Stimulated activated CD4-positive, alpha-beta T cell treated with anti-CD3 and anti-CD28 coated beads, TNF-alpha, amount 100 ng/mL, for 4 hours (primary cell): ENCODE results near the gene SYT15.
"Not testable (repeated sequence)": the region's sequence is repeated elsewhere in the genome, so short reads cannot be mapped to it uniquely, and the experiment has no call there.

Source experiments
- DNase-seq, 3 experiments: peaks; one replicate each; pipeline ENCODE4 v3.0.0-alpha.2; 2020; ENCODE audit warnings: low read depth in 3 of 3

SYT15 gene

GRCh38 chr10:46556515-46557318 lies 22.2 kb upstream of the SYT15 start, which contains the start of gene GPRIN2:
Gene GPRIN2 (minus strand): TSS chr10:46556658. CDS start chr10:46550736, 5,922 bp downstream.
- no peak for DNase-seq

DNA sequence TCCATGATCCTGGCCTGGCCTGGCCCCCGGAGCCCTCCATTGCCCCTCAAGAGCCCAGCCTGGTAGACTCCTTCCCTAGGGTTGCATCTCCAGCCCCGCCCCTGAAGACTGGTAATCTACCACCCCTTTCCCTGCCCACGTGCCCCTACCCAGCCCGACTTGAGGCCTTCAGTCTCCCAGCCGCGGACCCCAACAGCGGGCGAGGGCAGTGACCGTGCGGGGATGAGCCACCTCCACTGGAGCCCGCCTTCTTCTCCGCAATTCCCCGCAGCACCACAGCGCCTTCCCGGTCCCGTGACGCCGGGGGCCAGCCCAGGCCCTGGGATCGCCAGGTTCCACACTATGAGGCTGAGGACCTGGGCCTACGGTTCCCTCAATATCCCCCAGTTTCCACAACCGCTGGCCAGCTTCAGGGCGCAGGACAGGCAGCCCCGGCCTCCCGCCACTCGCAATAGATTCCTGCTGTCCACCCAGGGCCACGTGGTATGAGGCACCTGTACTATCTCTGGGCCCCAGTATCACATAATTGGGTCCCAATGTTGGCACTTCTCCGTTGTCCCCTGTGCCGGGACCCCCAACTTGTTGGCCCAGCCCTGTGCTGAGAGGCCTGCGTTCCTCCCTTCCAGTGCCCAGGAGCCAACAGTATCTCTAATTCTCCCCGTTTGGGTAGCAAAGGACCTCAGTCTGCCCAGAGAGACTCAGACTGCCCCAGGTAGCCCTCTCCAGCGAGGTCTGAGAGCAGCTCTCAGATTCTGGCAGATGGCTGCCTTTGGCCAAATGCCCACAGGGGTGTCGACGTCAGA lies 21.4 kb upstream of the SYT15 start:
- DNase-seq: no peak

- DNase-seq: no peak
Measured at GRCh38 chr10:46558122-46558391, 20.9 kb upstream of the SYT15 start.

DNA sequence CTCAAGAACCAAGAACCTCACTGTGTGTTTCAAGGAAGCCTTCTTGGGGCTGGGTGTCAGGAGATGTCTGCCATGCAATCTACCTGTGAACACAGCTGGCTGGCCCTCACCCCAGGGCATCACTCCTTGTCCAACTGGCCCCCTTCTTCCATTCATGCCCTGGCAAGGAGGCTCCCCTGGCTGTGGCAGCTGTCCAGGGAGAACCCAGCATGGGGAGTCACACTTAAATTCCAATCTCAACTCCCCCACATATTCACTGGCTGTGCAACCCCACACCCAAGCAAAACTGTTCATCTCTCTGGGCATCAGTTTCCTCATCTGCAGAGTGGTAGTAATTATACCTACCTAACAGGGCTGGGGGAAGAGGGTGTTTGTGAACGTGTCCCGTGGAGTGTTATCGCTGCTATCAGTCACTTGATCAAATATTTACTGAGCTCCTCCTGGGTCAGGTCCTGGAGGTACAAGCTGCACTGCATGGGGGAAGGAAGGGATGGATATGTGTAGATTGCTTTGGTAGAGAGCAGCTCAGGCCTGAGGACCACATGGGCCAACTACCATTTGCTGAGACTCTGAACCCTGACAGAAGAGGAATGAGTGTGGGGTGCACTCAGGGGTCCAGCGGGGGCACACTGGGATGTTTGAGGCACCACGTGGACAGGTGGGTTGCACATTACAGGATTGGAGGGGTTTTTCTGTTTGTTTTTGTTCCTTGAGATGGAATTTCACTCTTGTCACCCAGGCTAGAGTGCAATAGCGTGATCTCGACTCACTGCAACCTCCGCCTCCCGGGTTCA lies 20.3 kb upstream of the SYT15 start:
- no peak for DNase-seq

GRCh38 chr10:46559231-46559671 lies 19.7 kb upstream of the SYT15 start:
- no peak for DNase-seq

DNA sequence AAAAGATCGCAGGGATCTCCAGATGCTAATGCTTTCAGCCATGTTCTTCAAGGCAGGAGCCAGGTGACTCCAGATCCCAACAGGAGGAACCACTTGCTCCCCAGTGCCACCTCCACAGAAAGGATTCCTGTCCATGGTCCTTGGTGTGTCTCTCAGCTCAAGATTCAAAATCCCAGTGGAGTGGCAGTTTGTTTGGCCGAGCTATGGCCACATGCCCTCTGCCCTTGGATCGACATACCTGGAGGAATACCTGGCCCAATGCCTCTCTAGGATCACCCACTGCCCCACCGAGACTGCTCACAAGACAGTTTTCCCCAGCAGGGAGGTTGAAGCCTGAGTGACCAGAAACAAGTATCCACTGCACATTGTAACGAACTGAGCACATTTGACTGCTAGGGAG lies 18.5 kb upstream of the SYT15 start:
- no peak for DNase-seq

GRCh38 chr10:46560952-46561351 lies 18.0 kb upstream of the SYT15 start:
- DNase-seq: no peak

DNA sequence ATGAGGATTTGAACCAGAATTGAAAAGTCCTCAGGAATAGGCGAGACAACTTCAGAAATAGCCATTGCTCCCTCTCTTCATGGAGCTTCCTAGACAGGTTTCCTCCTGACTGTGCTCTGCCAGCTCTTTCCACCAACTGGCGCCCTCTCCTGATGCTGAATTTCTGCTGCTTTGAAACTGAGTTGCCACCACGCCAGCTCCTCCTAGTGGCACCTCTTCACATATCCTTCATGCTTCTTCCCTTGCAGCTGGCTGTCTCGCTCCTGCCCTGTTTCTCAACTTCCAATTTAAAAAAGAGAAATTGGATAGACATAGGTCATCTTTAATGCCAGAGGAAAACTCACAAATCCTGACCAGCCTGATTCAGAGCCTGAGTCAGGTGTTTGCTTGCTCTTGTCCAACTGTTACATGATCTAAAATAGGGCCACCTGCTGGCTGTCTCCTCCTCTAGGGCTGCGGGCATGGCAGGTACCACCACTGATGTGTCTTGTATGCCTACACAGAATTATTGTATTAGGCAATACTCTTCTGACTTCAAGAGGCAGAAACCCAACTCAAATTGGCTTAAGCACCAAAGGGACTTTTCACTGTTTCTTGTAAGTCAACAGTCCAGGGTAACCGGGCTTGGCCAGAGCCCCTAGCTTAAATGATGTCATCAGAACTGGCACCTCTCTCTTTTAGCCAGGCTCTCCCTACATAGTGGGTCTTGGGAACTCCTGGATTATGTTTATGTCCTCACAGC lies 13.2 kb upstream of the SYT15 start:
- not testable (repeated sequence) for DNase-seq

GRCh38 chr10:46567151-46567550 lies 11.8 kb upstream of the SYT15 start:
- DNase-seq: not testable (repeated sequence)

GRCh38 chr10:46570655-46571054 lies 8.3 kb upstream of the SYT15 start:
- DNase-seq: not testable (repeated sequence)

DNA sequence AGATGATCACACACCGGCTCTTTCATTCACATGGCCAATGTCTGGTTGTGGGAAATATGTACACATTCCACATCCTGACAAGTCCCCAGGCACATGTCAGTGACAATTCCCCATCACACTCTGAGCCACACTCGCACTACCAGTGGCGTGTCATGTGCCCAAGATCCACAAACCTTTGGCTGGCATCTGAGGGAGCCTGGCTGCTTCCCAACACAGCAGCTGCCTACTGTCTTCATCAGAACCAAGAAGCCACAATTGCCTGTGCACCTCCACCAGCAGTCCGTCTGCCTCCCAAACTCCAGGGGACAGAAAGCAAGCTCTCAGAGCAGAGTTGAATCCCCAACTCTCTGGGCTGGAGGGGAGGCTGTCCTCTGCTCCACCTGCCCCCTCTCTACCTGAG lies 6.2 kb upstream of the SYT15 start:
- not testable (repeated sequence) for DNase-seq

DNA sequence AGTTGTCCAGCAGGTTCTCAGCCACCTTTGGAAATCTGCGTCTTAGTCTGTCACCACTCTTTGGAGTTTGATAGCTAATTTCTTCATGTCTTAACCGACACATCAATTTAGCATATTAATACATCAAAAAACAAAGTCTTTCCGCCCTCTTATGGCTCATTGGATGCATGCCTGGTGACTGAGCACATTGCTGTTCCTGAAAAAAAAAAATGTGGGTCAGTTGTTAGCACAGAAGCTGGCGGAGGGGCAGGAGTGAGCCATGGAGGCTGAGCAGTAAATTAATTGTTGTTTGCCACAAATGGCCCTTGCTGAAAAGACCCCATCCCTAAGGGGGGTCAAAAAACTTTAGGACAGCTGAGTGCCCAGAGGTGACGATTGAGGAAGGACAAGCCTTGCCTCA lies 5.6 kb upstream of the SYT15 start:
- not testable (repeated sequence) for DNase-seq

- DNase-seq: not testable (repeated sequence)
Measured at GRCh38 chr10:46573884-46574283, 5.0 kb upstream of the SYT15 start.

DNA sequence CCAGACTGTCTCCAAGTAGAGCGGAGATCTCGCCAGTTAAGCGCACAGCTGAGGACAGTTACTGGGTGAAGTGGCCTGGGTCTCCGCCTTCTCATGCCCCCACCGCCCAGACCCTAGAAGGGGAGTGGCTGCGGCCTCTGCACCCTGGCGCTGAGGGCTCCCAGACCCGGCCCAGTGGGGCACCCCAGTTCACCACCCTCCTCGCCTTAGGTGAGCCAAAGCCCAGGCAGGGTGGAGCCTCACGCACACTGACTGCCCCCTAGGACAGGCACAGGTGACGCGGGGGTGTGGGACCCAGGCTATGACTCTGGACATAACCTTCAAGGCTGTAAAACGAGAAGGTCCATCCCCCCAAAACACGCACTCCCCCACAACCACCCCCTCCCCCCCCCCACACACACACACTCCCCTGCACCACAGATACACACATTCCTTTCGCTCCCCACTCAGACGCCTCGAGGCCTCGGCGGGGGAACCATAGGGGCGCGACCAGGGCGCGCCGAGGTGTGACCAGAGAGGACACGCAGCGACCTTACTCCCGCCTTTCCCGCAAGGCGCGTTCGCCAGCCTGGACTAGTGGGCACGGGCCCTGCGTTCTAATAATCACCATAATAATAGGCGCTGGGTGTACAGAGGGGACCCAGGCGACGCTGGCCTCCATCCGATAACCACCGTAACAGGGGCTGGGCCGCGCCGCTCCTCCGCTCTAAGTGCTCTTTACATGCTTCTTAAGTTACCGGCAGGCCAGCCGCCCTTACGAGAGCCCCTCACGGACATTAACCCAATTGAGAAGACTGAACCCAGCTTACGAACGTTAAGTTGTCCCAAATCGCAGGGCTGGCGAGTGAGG lies 1.1 kb upstream of the SYT15 start:
- not testable (repeated sequence) for DNase-seq

GRCh38 chr10:46579378-46579777 lies 450 bp downstream of the SYT15 start:
- DNase-seq: not testable (repeated sequence)

DNA sequence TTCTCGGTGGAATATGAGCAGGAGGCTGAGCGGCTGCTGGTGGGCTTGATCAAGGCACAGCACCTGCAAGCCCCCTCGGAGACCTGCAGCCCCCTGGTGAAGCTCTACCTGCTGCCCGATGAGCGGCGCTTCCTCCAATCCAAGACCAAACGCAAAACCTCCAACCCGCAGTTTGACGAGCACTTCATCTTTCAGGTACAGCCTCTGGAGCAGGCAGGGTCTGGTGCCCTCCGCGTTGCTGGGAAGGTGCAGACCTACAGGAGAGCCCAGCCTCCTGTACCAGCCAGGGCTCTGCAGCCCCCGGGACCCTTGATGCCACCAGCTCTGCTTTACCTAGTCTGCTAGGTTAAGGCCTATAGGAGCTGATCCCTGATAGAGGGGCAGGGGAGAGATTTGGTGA lies 3.1 kb downstream of the SYT15 start:
- DNase-seq: not testable (repeated sequence)

GRCh38 chr10:46582568-46582967 lies 3.6 kb downstream of the SYT15 start:
- DNase-seq: not testable (repeated sequence)

GRCh38 chr10:46584196-46584595 lies 5.3 kb downstream of the SYT15 start:
- DNase-seq: not testable (repeated sequence)

DNA sequence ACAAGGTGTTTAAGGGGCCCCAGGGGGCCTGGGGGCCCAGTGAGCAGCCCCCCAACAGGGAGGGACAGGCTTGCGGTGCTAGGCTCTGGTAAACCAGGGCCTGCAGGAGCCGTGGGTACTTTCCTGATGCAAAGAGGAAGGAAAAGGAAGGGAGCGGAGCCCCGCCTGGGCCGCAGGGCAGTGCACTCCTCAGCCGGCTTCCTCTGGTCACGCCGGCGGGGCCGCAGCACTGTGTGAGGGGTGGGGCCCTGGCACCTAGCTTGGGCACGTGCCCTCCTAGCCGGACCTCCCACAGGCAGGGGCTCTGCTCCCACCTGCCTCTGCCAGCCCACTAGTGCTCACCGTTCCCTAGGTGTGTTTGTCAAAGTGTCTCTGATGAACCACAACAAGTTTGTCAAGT lies 6.3 kb downstream of the SYT15 start:
- not testable (repeated sequence) for DNase-seq

GRCh38 chr10:46587546-46587945 lies 8.6 kb downstream of the SYT15 start:
- DNase-seq: not testable (repeated sequence)
